Measurements from ENCODE around the gene KRTAP5-9. TPM values are rescaled to one million over a fixed set of nuclear protein-coding genes. Genes with fewer than 3 reads are reported as not detected.
"Not testable (repeated sequence)": the region's sequence is repeated elsewhere in the genome, so short reads cannot be mapped to it uniquely, and the experiment has no call there.

Gene KRTAP5-9
- total RNA-seq, 1 donor from 2014 or later = not detected

- Histone ChIP-seq H3K27ac (replicated peaks) (no peak overlapping the region), H3K9me3 (replicated peaks) (no peaks in the 10 kb centered on the region), H3K27me3 (ENCODE audit: low read depth) (peaks cover 61% of the 10 kb centered on the region), H3K4me1 (no peaks in the 10 kb centered on the region), H3K36me3 (no peaks in the 10 kb centered on the region), H3K4me3 (no peak overlapping the region)
- no peak for TF ChIP-seq CTCF (IDR thresholded peaks at IDR 0.05; ENCODE audit: borderline replicate concordance)
- intact Hi-C loops (cut with micrococcal nuclease) = no loop called here
- no peak for DNase-seq
These were observed 20.6 kb downstream of the KRTAP5-9 start for GRCh38 chr11:71568704-71569349.

GRCh38 chr11:71571101-71571850 lies 23.1 kb downstream of the KRTAP5-9 start:
- H3K9me3 ChIP-seq (replicated peaks); DNase-seq; H3K4me3 ChIP-seq; H3K36me3 ChIP-seq; intact Hi-C loops (cut with micrococcal nuclease); H3K4me1 ChIP-seq; H3K27ac ChIP-seq (replicated peaks): not testable (repeated sequence)
- peaks cover 62% of the 10 kb centered on the region for H3K27me3 ChIP-seq (ENCODE audit: low read depth)

- peaks cover 62% of the 10 kb centered on the region for H3K27me3 ChIP-seq (ENCODE audit: low read depth)
- no peak for DNase-seq
- intact Hi-C loops (cut with micrococcal nuclease) = no loop called here
- no peaks in the 10 kb centered on the region for H3K9me3 ChIP-seq (replicated peaks)
- no peak overlapping the region for H3K4me3 ChIP-seq
- no peak for TF ChIP-seq CTCF (IDR thresholded peaks at IDR 0.05; ENCODE audit: borderline replicate concordance)
- no peaks in the 10 kb centered on the region for H3K36me3 ChIP-seq
- H3K4me1 ChIP-seq = no peaks in the 10 kb centered on the region
- H3K27ac ChIP-seq (replicated peaks) = no peak overlapping the region
These were observed 24.6 kb downstream of the KRTAP5-9 start for GRCh38 chr11:71572811-71573210.

GRCh38 chr11:71574418-71574817 lies 26.2 kb downstream of the KRTAP5-9 start:
- Histone ChIP-seq H3K4me3 (no peak overlapping the region), H3K36me3 (no peaks in the 10 kb centered on the region), H3K9me3 (replicated peaks) (no peaks in the 10 kb centered on the region), H3K4me1 (no peaks in the 10 kb centered on the region), H3K27ac (replicated peaks) (no peak overlapping the region), H3K27me3 (ENCODE audit: low read depth) (peaks cover 68% of the 10 kb centered on the region)
- TF ChIP-seq CTCF (IDR thresholded peaks at IDR 0.05; ENCODE audit: borderline replicate concordance) = no peak
- no peak for DNase-seq
- intact Hi-C loops (cut with micrococcal nuclease) = no loop called here

- Histone ChIP-seq H3K4me3 (no peak overlapping the region), H3K27ac (replicated peaks) (no peak overlapping the region), H3K36me3 (no peaks in the 10 kb centered on the region), H3K9me3 (replicated peaks) (no peaks in the 10 kb centered on the region), H3K27me3 (ENCODE audit: low read depth) (peaks cover 61% of the 10 kb centered on the region), H3K4me1 (peaks cover 7% of the 10 kb centered on the region)
- no peak for DNase-seq
- TF ChIP-seq CTCF (IDR thresholded peaks at IDR 0.05; ENCODE audit: borderline replicate concordance) = no peak
- intact Hi-C loops (cut with micrococcal nuclease) = no loop called here
These were observed 27.7 kb downstream of the KRTAP5-9 start for GRCh38 chr11:71575723-71576424.

- DNase-seq; H3K9me3 ChIP-seq (replicated peaks); H3K4me3 ChIP-seq; H3K36me3 ChIP-seq; intact Hi-C loops (cut with micrococcal nuclease); H3K27ac ChIP-seq (replicated peaks); H3K4me1 ChIP-seq: not testable (repeated sequence)
- H3K27me3 ChIP-seq (ENCODE audit: low read depth) = peaks cover 51% of the 10 kb centered on the region
These were observed 28.7 kb downstream of the KRTAP5-9 start for GRCh38 chr11:71576688-71577465.

Data from left ventricle myocardium inferior (tissue), 1 donor.